Right ventricle myocardium superior (tissue), 1 donor: Measurements from ENCODE around the gene PEMT. TPM values are rescaled to one million over a fixed set of nuclear protein-coding genes. Genes with fewer than 3 reads are reported as not detected.
A peak's percentile ranks its signal among the peaks of the same experiment; 100 is the strongest.

ENCODE experiments used
- ATAC-seq: fragments of 200-7000 bp; cut with Tn5 transposase; one replicate; pipeline ENCODE4 v1.9.1; 2020; ENCODE audit warnings: mild to moderate bottlenecking; ENCODE audit not compliant: poor library complexity
- DNase-seq: peaks from one replicate; pipeline ENCODE4 v3.0.0-alpha.2; 2020
- intact Hi-C: fragments of 100-400 bp; cut with DNase I; formaldehyde crosslinking; loops from one replicate; pipeline ENCODE4 v1.11.2; 2022
- total RNA-seq: library from RNA; stranded (reverse); fragmentation: NEBNext Ultra II Directional; extraction: Animal tissue kit (Norgen Biotek cat#: 25700); gene quantifications from one replicate; pipeline ENCODE4 v1.2.1, GENCODE V29; 2021
- donor health status: DM: no; HTN: yes; CAD: no; lungs with severe emphysema.

The PEMT gene
- total RNA-seq, 1 donor from 2014 or later = 16.2 TPM

GRCh38 chr17:17526369-17526768, 65.1 kb downstream of the PEMT start:
- ATAC-seq = peak; percentile 80
- intact Hi-C loops = no loop called here
- peak; percentile 74 for DNase-seq

DNA sequence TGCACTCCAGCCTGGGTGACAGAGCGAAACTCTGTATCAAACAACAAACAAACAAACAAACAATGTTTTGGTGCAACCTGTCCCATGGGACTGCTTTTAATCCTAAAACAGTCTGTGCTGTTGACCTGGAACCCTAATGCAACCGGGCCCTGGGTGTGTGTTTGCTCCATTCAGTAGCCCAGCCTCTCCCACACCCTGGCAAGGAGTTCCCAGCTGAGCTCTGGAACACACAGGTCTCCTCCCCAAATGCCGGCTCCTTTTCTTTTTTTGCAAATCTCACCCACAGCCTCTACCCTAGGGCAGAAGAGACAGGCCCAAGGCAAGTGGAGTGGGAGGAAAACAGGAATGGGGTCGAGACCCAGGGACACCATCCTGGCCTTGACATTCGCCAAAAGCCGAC, 65.6 kb downstream of the PEMT start:
- DNase-seq (peak; percentile 28), ATAC-seq (peak; percentile 11)
- intact Hi-C loops = no loop called here

- DNase-seq = peak; percentile 33
- intact Hi-C loops = no loop called here
- ATAC-seq = no peak
Observed at GRCh38 chr17:17525311-17525710, 66.2 kb downstream of the PEMT start.

GRCh38 chr17:17523731-17524490, 67.6 kb downstream of the PEMT start:
- DNase-seq = peak; percentile 10
- ATAC-seq = no peak
- intact Hi-C loops = no loop called here

- intact Hi-C loops = no loop called here
- peak; percentile 31 for DNase-seq
- no peak for ATAC-seq
Observed at GRCh38 chr17:17523001-17523730, 68.3 kb downstream of the PEMT start.

DNA sequence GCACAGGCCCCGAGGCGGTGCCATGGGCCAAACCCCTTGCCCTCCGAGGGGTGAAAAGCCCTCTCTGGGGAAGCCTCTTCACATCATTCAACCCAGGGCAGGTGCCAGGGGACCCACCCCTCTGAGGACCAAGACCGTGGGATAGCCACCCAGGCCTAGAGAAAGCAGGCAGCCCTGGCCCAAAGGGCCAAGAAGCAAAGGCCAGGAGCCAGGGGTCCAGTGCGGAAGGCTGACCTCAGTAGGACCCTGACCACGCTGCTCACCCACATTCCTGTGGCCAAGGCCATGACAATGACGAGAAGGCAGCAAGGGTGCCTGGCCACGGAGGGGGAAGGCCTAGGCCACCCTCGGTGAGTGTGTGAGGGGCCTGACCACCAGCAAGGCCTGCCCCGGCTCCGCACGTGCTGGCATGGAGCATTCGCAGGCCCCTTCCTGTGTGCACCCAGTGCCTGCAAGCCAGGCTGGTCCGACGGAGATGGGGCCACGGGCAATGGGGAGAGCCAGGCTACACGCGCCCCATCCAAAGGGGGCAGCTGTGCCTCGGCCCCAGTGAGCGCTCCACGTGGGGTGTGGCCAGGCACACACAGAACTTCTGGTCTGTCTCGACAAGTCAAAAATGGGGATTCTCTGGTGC, 70.8 kb downstream of the PEMT start:
- ATAC-seq (no peak), DNase-seq (peak; percentile 22)
- intact Hi-C loops = no loop called here

- DNase-seq = peak; percentile 17
- ATAC-seq = no peak
- intact Hi-C loops = no loop called here
Observed at GRCh38 chr17:17519886-17520285, 71.6 kb downstream of the PEMT start.

GRCh38 chr17:17518951-17519350, 72.6 kb downstream of the PEMT start:
- intact Hi-C loops = no loop called here
- no peak for ATAC-seq
- DNase-seq = peak; percentile 8

- DNase-seq (peak; percentile 26), ATAC-seq (no peak)
- intact Hi-C loops = no loop called here
Observed at GRCh38 chr17:17518014-17518413, 73.5 kb downstream of the PEMT start.

- intact Hi-C loops = no loop called here
- DNase-seq = peak; percentile 35
- ATAC-seq = no peak
Observed at GRCh38 chr17:17516941-17517720, 74.4 kb downstream of the PEMT start.

DNA sequence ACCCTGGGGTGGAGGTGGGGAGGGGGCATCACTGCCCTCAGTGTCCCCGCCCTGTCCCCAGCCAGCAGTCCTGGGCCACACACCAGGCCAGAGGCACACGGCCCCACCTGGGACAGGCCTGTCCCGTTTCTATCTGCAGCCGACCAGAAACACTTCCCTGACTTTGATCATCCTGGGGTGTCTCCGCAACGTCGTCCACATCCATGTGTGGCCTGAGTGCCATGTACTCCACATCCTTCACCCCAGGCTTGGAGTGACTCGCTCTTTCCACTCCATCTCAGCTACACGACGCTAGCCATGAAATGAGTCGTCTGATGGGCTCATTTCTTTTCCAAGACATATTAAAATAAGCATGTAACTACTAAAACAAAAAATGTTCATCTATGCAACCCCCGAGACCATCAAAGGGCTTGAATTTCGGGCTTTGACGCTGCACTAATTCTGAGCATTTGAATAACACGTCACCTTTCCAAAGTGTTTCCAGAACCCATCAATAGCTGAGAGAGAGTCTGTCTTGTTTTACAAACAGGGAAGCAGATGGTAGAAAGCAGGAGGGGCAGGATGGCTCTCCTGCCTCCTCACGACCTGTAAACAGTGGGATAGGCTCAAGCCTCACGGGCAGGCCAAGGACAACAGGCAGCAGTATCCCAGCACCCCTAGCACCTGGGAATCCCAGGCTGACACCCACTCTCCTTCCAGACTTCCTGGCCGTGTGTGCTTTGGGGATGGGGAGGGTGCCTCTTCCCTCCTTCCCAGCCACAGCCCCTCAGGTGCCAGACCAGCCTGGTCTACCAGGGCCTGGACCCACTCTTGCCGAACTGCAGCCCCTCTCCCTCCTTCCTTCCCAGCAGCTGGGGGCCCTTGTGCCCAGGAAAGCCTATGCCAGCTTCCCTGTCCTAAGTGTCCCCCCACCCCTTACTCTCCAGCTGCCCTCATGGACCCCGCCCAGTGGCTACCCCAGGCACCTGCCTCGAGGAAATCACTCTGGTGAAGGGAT, 75.3 kb downstream of the PEMT start:
- DNase-seq (peak; percentile 26), ATAC-seq (no peak)
- intact Hi-C loops = no loop called here

DNA sequence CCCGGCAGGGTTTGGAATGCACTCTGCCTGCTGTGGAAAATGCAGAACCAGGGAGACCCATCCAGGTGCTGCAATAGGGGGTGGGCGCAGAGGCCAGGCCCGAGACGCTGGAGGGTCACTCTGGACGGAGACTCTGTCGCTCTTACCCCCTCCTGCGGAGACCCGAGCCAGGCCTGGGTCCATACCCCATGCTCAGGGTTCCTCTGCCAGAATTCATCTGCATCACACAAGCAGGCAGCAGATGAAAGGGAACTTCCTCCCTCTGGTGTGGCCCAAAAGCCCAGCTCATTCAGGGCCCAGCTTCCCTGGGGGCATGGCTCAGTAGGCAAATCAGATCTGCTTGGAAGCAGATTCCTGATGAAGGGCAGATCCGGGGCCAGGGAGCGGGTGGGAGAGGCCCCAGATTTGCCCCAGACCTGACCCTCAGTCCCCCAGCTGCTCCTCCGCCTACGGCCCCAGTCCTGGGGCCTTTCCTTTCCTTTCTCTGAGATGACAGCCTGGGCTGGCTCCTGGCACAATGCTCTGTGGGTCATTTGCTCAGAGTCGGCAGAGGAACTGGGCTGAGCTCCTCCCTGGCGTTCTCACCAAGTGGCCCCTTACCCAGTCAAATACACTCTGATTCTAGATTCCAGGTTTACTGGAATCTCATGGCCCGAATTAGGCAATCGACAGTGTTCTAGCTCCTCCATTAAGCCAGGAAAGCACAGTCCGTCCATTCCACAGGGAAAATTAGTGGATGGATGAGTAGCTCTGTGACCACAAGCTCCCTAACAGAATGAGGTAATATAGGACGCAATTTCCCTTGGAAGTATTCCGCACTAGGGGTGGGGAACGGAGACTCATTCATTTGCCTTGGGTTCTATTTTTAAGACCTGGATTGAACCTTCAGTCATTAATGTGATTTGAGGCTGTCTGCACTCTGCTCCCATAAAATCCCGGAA, 76.2 kb downstream of the PEMT start:
- intact Hi-C loops = no loop called here
- no peak for ATAC-seq
- peak; percentile 35 for DNase-seq

DNA sequence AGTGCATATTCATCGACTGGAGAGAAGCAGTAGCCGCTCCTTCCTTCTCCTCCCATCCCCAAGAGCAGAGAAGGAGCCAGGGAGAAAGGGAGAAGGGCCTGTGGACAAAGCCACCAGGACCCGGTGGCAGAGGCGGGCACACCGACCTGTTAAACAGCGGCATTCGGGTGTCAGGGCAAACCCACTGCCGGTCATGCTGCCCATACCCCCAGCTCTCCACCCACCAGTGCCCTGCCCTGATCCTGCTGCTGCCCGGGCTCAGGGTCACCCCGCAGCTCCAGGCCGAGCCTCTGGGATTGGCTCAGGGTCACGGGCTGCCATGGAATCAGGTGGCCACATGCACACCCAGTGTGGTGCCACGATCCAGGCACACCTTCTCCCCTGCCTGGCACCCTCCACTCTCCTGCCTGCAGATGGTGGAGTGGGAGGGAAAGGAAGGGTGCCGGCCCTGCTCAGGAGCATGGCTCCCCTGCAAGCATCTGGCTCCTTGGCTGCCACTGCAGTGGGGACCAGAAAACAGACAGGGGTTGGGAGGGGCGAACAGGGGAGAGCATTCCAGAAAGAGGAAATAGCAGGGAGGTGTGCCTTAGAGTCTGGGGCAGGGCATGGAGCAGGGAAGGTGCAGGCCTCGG, 77.0 kb downstream of the PEMT start:
- DNase-seq = peak; percentile 19
- intact Hi-C loops = no loop called here
- no peak for ATAC-seq

DNA sequence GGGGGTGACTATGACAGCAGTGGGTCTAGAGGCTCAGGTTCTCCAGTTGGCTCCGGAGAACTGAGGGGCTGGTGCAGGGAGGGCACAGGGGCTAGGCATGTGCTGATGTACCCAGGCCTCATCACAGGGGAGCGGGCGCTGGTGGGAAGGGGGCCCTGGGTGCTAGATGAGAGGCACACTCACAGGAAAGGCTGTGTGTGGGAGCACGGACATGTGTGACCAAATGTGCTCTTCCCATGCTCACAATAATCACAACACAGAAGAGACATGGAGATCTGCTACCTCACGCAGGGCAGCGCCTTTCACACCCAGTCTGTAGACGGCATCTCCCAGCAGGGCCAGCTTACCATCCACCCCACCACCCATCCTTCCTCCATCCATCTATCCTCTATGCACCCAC, 77.9 kb downstream of the PEMT start:
- ATAC-seq (no peak), DNase-seq (peak; percentile 22)
- intact Hi-C loops = no loop called here

GRCh38 chr17:17512866-17513265, 78.6 kb downstream of the PEMT start:
- no peak for ATAC-seq
- peak; percentile 10 for DNase-seq
- intact Hi-C loops = no loop called here
